ENCODE results near the gene FOXN4.

Gene FOXN4

DNA sequence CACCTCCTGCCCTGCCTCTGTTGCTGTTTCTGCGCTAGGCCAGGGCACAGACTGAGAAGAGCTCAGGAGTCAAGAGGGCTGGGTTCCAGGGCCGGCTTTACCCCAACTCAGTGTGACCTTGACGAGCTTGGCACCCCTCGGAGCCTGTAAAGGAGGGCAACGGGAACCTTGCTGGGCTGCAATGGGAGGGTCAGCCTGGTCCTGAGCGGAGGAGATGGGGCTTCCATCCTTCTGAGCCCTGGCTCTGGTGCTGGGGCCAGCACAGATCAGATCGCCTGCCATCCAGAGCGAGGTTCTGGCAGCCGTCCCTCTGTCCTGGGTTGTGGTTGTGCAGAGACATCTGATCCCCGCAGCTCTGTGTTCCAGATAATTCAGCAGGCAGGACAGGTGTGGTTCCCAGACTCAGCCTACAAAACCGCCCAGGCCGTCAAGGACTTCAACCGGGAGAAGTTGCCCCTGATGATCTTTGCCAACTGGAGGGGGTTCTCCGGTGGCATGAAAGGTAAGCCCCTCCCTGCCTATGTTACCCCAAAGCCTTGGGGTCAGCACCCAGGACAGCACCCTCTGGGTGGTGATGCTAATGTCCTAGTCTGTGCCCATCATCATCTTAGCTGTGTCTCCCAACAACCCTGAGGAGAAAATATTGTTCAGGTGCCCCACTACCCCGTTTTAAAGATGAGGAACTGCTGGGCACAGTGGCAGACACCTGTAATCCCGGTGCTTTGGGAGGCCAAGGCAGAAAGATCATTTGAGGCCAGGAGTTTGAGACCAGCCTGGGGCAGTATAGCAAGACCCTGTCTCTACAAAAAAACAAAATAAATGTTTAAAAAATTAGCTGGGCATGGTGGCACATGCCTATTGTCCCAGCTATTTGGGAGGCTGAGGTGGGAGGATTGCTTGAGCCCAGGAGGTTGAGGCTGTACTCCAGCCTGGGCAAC, 50.2 kb downstream of the FOXN4 start:
- Histone ChIP-seq H3K79me2 (ENCODE audit: insufficient read depth, low read length) (no peaks in the 10 kb centered on the region), H4K20me1 (ENCODE audit: insufficient read depth, low read length) (no peaks in the 10 kb centered on the region), H3K4me2 (ENCODE audit: insufficient read depth, low read length) (no peak overlapping the region), H3K27ac (ENCODE audit: low read length) (no peak overlapping the region), H3K27me3 (ENCODE audit: insufficient read depth, low read length, poor library complexity) (no peaks in the 10 kb centered on the region), H3K4me3 (ENCODE audit: low read depth in 1 of 2, low read length in 2 of 2) (no peak overlapping the region), H3K36me3 (ENCODE audit: insufficient read depth, low read length) (no peaks in the 10 kb centered on the region), H3K4me1 (ENCODE audit: insufficient read depth, low read length) (no peaks in the 10 kb centered on the region), H3K9ac (ENCODE audit: low read depth, low read length) (no peak overlapping the region), H2AFZ (ENCODE audit: low read depth, low read length) (no peak overlapping the region), H3K9me3 (ENCODE audit: insufficient read depth, low read length, severe bottlenecking) (peaks cover 6% of the 10 kb centered on the region)
- no peak for DNase-seq
- no peak for TF ChIP-seq EZH2 (IDR thresholded peaks at IDR 0.05; ENCODE audit: borderline replicate concordance, low read depth, low read length, severe bottlenecking)
- TF ChIP-seq, protein P1, sequence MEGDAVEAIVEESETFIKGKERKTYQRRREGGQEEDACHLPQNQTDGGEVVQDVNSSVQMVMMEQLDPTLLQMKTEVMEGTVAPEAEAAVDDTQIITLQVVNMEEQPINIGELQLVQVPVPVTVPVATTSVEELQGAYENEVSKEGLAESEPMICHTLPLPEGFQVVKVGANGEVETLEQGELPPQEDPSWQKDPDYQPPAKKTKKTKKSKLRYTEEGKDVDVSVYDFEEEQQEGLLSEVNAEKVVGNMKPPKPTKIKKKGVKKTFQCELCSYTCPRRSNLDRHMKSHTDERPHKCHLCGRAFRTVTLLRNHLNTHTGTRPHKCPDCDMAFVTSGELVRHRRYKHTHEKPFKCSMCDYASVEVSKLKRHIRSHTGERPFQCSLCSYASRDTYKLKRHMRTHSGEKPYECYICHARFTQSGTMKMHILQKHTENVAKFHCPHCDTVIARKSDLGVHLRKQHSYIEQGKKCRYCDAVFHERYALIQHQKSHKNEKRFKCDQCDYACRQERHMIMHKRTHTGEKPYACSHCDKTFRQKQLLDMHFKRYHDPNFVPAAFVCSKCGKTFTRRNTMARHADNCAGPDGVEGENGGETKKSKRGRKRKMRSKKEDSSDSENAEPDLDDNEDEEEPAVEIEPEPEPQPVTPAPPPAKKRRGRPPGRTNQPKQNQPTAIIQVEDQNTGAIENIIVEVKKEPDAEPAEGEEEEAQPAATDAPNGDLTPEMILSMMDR (IDR thresholded peaks at IDR 0.05; ENCODE audit: borderline replicate concordance, extremely low read depth, low read length, poor library complexity, severe bottlenecking), result no peak
- no peak for ATAC-seq (ENCODE audit: insufficient read depth, low read depth)

DNA sequence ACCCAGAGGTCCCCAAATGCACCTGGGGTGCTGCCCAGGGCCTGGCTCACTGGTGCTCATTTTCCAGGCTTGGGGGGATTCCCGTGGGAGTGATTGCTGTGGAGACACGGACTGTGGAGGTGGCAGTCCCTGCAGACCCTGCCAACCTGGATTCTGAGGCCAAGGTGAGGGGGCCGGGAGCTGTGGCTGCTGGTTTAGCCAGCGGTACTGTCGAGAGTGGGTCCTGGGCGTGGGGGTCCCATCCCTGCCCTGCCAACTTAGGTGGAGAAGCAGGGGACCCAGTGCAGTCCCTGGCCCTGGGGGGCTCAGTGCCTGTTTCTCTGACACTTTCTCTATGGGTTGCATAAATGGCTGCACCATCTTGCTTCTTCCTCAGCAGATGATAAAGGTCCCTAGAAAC, 50.9 kb downstream of the FOXN4 start:
- H3K9me3 ChIP-seq (ENCODE audit: insufficient read depth, low read length, severe bottlenecking), result peaks cover 9% of the 10 kb centered on the region
- H3K36me3 ChIP-seq (ENCODE audit: insufficient read depth, low read length), result no peaks in the 10 kb centered on the region
- DNase-seq, result no peak
- no peak overlapping the region for H3K9ac ChIP-seq (ENCODE audit: low read depth, low read length)
- no peaks in the 10 kb centered on the region for H4K20me1 ChIP-seq (ENCODE audit: insufficient read depth, low read length)
- H3K4me2 ChIP-seq (ENCODE audit: insufficient read depth, low read length), result no peak overlapping the region
- H2AFZ ChIP-seq (ENCODE audit: low read depth, low read length), result no peak overlapping the region
- TF ChIP-seq, protein P1 (IDR thresholded peaks at IDR 0.05; ENCODE audit: borderline replicate concordance, extremely low read depth, low read length, poor library complexity, severe bottlenecking), result no peak
- TF ChIP-seq EZH2 (IDR thresholded peaks at IDR 0.05; ENCODE audit: borderline replicate concordance, low read depth, low read length, severe bottlenecking), result no peak
- H3K27ac ChIP-seq (ENCODE audit: low read length), result no peak overlapping the region
- ATAC-seq (ENCODE audit: insufficient read depth, low read depth), result no peak
- H3K27me3 ChIP-seq (ENCODE audit: insufficient read depth, low read length, poor library complexity), result no peaks in the 10 kb centered on the region
- H3K79me2 ChIP-seq (ENCODE audit: insufficient read depth, low read length), result no peaks in the 10 kb centered on the region
- H3K4me1 ChIP-seq (ENCODE audit: insufficient read depth, low read length), result no peaks in the 10 kb centered on the region
- no peak overlapping the region for H3K4me3 ChIP-seq (ENCODE audit: low read depth in 1 of 2, low read length in 2 of 2)

GRCh38 chr12:109256011-109256410, 53.1 kb downstream of the FOXN4 start:
- no peak for DNase-seq
- no peaks in the 10 kb centered on the region for H3K79me2 ChIP-seq (ENCODE audit: insufficient read depth, low read length)
- no peaks in the 10 kb centered on the region for H3K36me3 ChIP-seq (ENCODE audit: insufficient read depth, low read length)

More at GRCh38 chr12:109256011-109256410, 53.1 kb downstream of the FOXN4 start:
- TF ChIP-seq, protein P1 (IDR thresholded peaks at IDR 0.05; ENCODE audit: borderline replicate concordance, extremely low read depth, low read length, poor library complexity, severe bottlenecking), result no peak
- TF ChIP-seq EZH2 (IDR thresholded peaks at IDR 0.05; ENCODE audit: borderline replicate concordance, low read depth, low read length, severe bottlenecking), result no peak
- Histone ChIP-seq H3K27me3 (ENCODE audit: insufficient read depth, low read length, poor library complexity) (no peaks in the 10 kb centered on the region), H3K4me1 (ENCODE audit: insufficient read depth, low read length) (no peaks in the 10 kb centered on the region), H3K9me3 (ENCODE audit: insufficient read depth, low read length, severe bottlenecking) (peaks cover 9% of the 10 kb centered on the region), H4K20me1 (ENCODE audit: insufficient read depth, low read length) (no peaks in the 10 kb centered on the region), H2AFZ (ENCODE audit: low read depth, low read length) (no peak overlapping the region), H3K4me3 (ENCODE audit: low read depth in 1 of 2, low read length in 2 of 2) (no peak overlapping the region), H3K4me2 (ENCODE audit: insufficient read depth, low read length) (no peak overlapping the region), H3K9ac (ENCODE audit: low read depth, low read length) (no peak overlapping the region), H3K27ac (ENCODE audit: low read length) (no peak overlapping the region)
- ATAC-seq (ENCODE audit: insufficient read depth, low read depth), result no peak
